AG04450 (cell line): Measurements from ENCODE around the gene MATCAP1. TPM values are rescaled to one million over a fixed set of nuclear protein-coding genes. Genes with fewer than 3 reads are reported as not detected.

Experiments
- CTCF ChIA-PET: fragments of 300-600, 350-600 bp; formaldehyde crosslinking; extraction: SDS; loops from one replicate; lab custom pipeline; 2022; ENCODE audit warnings: antibody characterized with exemption, inconsistent platforms; lab: Charles Lee
- POLR2A ChIA-PET: fragments of 350-600 bp; formaldehyde crosslinking; extraction: SDS; loops from one replicate; lab custom pipeline; 2021; ENCODE audit warnings: antibody characterized with exemption, inconsistent platforms; lab: Yijun Ruan, JAX
- DNase-seq: peaks from one replicate; pipeline ENCODE4 v3.0.0-alpha.2; 2011; ENCODE audit warnings: low read depth, low spot score
- H3K27ac ChIP-seq: one replicate; pipeline ENCODE4 v1.5.1; 2012; ENCODE audit warnings: low read depth, low read length, control low read depth
- H3K27me3 ChIP-seq: one replicate; pipeline ENCODE4 v1.6.0; 2012; ENCODE audit warnings: low read length; ENCODE audit not compliant: control insufficient read depth, insufficient read depth
- H3K4me3 ChIP-seq: 2 replicates; pipeline ENCODE4 v1.5.1; 2011; ENCODE audit warnings: mild to moderate bottlenecking, low read depth, low read length, control low read depth
- H3K9me3 ChIP-seq: 2 replicates; pipeline ENCODE4 v1.5.1; 2012; ENCODE audit warnings: low read length; ENCODE audit not compliant: control insufficient read depth, insufficient read depth
- polyA plus RNA-seq: library from polyadenylated mRNA; depleted of rRNA; stranded (reverse); fragments of >200 nt; gene quantifications from 2 replicates; pipeline ENCODE4 v1.2.3, GENCODE V29; 2011
- TF ChIP-seq, protein P1 (sequence below): IDR thresholded peaks from 2 replicates; pipeline ENCODE4 v1.5.1; 2011; ENCODE audit warnings: low read depth, low read length, control low read depth, inconsistent platforms

The MATCAP1 gene
- polyA plus RNA-seq, 1 experiment, result 13.9 TPM

DNA sequence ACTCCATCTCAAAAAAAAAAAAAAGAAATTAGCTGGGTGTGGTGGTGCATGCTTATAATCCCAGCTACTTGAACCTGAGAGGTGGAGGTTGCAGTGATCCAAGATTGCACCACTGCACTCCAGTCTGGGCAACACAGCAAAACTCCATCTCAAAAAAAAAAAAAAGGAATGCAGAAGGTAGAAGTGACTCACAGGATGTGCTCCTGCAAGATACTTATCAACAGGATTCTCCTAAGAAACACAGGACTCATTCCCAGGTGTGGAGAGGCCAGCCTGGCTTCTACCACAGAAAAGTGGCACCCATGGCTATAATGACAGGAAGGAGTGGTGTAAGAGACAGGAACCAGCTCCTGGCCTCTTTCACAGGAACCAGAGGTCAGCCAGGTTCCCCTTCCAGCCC lies 29.0 kb upstream of the MATCAP1 start:
- Histone ChIP-seq H3K27ac (no peak overlapping the region), H3K27me3 (no peaks in the 10 kb centered on the region), H3K9me3 (no peaks in the 10 kb centered on the region), H3K4me3 (no peak overlapping the region)
- ChIA-PET POLR2A (no interaction called here), CTCF (interaction anchor here (1.5 kb wide), 1 partner anchor 57 kb away, joined by 3 read pairs; no protein-coding TSS in a partner anchor)
- TF ChIP-seq, protein P1, sequence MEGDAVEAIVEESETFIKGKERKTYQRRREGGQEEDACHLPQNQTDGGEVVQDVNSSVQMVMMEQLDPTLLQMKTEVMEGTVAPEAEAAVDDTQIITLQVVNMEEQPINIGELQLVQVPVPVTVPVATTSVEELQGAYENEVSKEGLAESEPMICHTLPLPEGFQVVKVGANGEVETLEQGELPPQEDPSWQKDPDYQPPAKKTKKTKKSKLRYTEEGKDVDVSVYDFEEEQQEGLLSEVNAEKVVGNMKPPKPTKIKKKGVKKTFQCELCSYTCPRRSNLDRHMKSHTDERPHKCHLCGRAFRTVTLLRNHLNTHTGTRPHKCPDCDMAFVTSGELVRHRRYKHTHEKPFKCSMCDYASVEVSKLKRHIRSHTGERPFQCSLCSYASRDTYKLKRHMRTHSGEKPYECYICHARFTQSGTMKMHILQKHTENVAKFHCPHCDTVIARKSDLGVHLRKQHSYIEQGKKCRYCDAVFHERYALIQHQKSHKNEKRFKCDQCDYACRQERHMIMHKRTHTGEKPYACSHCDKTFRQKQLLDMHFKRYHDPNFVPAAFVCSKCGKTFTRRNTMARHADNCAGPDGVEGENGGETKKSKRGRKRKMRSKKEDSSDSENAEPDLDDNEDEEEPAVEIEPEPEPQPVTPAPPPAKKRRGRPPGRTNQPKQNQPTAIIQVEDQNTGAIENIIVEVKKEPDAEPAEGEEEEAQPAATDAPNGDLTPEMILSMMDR, result no peak
- no peak for DNase-seq

DNA sequence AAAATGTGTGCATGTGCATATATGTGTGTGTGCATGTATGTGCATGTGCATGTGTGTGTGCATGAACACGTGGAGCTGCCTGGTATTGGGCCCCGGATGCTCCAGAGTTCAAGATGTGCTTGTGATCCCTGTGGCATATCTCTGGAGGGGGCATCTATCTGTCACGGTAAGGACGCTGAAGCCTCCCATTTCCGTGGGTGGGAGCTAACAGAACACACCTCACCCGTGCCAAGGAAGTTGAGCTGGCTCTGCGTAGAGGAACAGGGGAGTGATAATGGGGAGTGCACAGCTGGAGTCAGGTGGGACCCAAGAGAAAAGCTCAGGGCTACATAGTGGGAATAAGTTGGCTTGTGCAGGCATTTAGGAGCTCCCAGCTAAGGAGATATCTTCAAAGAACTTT lies 27.9 kb upstream of the MATCAP1 start:
- Histone ChIP-seq H3K27ac (no peak overlapping the region), H3K27me3 (no peaks in the 10 kb centered on the region), H3K4me3 (no peak overlapping the region), H3K9me3 (no peaks in the 10 kb centered on the region)
- CTCF ChIA-PET, result interaction anchor here (1.5 kb wide), 1 partner anchor 56 kb away, joined by 3 read pairs; no protein-coding TSS in a partner anchor
- TF ChIP-seq, protein P1, result no peak
- DNase-seq, result no peak
- POLR2A ChIA-PET, result interaction anchor here (0.9 to 2.6 kb wide), 2 partner anchors 11 to 16 kb away, joined by 3 to 8 read pairs; partner anchors contain the start of gene TMEM208

DNA sequence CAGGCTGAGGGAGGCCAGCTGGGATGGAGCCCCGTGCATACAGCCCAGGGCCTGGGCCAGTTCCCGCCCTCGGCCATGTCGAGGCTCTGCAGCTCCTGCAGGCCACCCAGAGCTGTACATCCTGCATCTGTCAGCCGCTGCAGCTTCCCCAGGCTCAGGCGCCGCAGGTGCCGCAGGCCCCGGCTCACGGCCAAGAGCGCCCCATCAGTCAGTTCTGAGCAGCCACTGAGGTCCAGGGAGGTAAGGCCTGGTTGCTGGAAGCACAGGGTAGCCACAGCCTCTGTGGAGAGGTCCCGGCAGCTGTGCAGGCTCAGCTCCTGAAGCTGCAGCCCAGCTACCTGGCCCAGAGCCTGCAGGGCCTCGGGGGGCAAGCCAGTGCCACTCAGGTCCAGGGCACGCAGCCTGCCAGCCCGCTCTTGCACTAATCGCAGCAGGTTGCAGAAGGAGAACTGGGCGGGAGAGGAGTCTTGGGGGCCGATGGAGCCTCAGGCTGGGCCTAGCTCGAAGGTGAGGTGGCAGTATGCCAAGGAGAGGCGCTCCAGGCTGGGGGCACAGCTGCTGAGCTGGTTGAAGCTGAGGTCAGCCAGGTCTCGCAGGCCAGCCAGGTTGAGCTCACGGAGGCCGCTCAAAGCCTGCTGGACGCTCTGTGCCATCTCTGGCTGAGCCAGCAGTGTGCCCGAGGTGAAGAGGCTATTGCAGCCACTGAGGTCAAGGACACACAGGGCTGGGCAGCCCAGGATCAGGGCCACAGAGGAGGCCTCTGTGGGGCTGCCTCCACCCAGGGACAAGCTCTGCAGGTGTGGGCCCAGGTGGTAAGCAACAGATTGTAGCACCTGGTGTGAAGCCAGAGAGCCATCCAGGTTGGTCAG lies 26.5 kb upstream of the MATCAP1 start:
- POLR2A ChIA-PET, result interaction anchor here (2.6 kb wide), 1 partner anchor 17 kb away, joined by 8 read pairs; the partner anchor contains the start of gene TMEM208
- H3K9me3 ChIP-seq, result no peaks in the 10 kb centered on the region

DNA sequence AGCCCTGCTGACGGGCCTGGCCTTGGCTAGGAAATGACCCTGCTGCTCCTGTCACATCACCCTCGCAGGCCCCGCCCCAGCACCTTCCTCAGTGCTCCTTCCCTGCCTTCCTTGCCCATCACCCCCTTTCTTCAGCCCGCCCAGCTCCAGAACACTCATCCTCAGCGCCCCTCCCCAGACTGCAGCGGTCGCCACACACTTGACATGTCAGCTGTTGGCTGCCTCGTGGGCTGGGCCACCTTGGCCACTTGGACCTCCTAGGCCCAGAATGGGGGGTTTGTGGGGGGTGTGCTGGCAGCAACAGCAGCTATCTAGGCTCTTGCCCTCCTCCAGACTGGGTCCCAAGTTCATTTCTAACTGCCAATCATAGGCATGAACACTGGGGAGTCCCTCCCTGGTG lies 25.8 kb upstream of the MATCAP1 start:
- Histone ChIP-seq H3K4me3 (no peak overlapping the region), H3K27ac (no peak overlapping the region), H3K9me3 (no peaks in the 10 kb centered on the region), H3K27me3 (no peaks in the 10 kb centered on the region)
- TF ChIP-seq, protein P1, result no peak
- no peak for DNase-seq
- ChIA-PET CTCF (no interaction called here), POLR2A (interaction anchor here (2.6 kb wide), 1 partner anchor 18 kb away, joined by 8 read pairs; the partner anchor contains the start of gene TMEM208)

More for the DNA sequence above, 26.5 kb upstream of the MATCAP1 start:
- Histone ChIP-seq H3K27me3 (no peaks in the 10 kb centered on the region), H3K27ac (no peak overlapping the region), H3K4me3 (no peak overlapping the region)
- no peak for DNase-seq
- CTCF ChIA-PET, result no interaction called here
- TF ChIP-seq, protein P1, result no peak
